Measurements from ENCODE around the gene LOXL4. TPM values are rescaled to one million over a fixed set of nuclear protein-coding genes. Genes with fewer than 3 reads are reported as not detected.

The LOXL4 gene
- total RNA-seq, 1 experiment from 2014 or later = not detected

GRCh38 chr10:98265403-98266378, 2.3 kb downstream of the LOXL4 start:
- no peaks in the 10 kb centered on the region for H3K4me1 ChIP-seq (ENCODE audit: insufficient read depth, low read length, poor library complexity, severe bottlenecking)
- DNase-seq (ENCODE audit: low spot score) = no peak
- no TSS peak for BruUV-seq (replicated peaks)
- peaks cover 3% of the 10 kb centered on the region for H3K27me3 ChIP-seq (replicated peaks; ENCODE audit: insufficient read depth, low read depth, low read length, poor library complexity)
- H3K9me3 ChIP-seq (ENCODE audit: low read depth, low read length, poor library complexity, severe bottlenecking) = no peaks in the 10 kb centered on the region
- TF ChIP-seq EZH2 (IDR thresholded peaks at IDR 0.05; ENCODE audit: borderline replicate concordance, low read depth, low read length, poor library complexity, severe bottlenecking) = no peak
- no peak for TF ChIP-seq CTCF (conservative IDR thresholded peaks at IDR 0.05; ENCODE audit: low read depth, low read length)
- ChIA-PET POLR2A (ENCODE audit: low non-redundant PET) (no interaction called here), CTCF (interaction anchor here (0.7 kb wide), 1 partner anchor 215 kb away, joined by 3 read pairs; no protein-coding TSS in a partner anchor)
- intact Hi-C loops (cut with micrococcal nuclease; ENCODE audit: unreplicated experiment) = no loop called here
- no peaks in the 10 kb centered on the region for H3K36me3 ChIP-seq (ENCODE audit: insufficient read depth, low read length, poor library complexity, severe bottlenecking)
- no peak overlapping the region for H3K27ac ChIP-seq (ENCODE audit: low read depth, low read length, poor library complexity, severe bottlenecking)
- H3K4me3 ChIP-seq (ENCODE audit: low read depth, low read length, poor library complexity, severe bottlenecking) = no peak overlapping the region

DNA sequence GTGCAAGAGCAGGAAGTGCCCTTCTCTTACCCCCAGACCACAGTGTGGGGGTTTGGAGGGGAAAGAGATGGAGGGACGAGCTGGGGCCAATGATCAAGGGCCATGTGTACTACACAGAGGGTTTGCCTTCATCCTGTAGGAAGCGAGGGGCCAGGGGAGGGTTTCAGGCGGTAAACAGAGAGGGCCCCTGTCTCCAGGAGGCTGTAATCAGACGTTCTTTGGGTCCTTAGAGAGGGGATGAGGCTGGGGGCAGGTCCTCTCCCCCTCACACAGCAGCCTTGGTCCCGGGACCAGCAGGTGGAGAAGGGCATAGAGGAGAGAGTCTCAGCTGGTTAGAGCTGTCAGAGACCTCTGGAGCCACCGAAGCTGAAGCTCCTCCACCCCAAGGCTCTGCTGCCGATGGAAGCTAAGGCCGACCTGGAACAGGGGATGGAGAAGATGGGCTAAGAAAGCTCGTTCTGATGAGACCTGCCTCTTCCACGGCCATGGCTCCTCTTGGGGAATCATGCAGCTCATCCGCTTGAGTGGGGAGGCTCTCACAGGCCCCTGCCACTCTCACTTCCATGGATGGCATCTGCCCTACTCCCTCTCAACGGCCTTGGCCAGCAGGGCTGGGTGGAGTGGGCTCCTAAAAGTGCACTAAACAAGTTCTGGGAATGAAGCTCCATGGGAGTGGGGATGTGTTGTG, 3.5 kb downstream of the LOXL4 start:
- Histone ChIP-seq H3K4me1 (ENCODE audit: insufficient read depth, low read length, poor library complexity, severe bottlenecking) (no peaks in the 10 kb centered on the region), H3K27me3 (replicated peaks; ENCODE audit: insufficient read depth, low read depth, low read length, poor library complexity) (peaks cover 2% of the 10 kb centered on the region), H3K4me3 (ENCODE audit: low read depth, low read length, poor library complexity, severe bottlenecking) (no peak overlapping the region), H3K36me3 (ENCODE audit: insufficient read depth, low read length, poor library complexity, severe bottlenecking) (no peaks in the 10 kb centered on the region), H3K27ac (ENCODE audit: low read depth, low read length, poor library complexity, severe bottlenecking) (no peak overlapping the region), H3K9me3 (ENCODE audit: low read depth, low read length, poor library complexity, severe bottlenecking) (no peaks in the 10 kb centered on the region)
- POLR2A ChIA-PET (ENCODE audit: low non-redundant PET) = no interaction called here
- intact Hi-C loops (cut with micrococcal nuclease; ENCODE audit: unreplicated experiment) = no loop called here
- no peak for DNase-seq (ENCODE audit: low spot score)
- no peak for TF ChIP-seq CTCF (conservative IDR thresholded peaks at IDR 0.05; ENCODE audit: low read depth, low read length)
- TF ChIP-seq EZH2 (IDR thresholded peaks at IDR 0.05; ENCODE audit: borderline replicate concordance, low read depth, low read length, poor library complexity, severe bottlenecking) = no peak
- CTCF ChIA-PET = no interaction called here
- no TSS peak for BruUV-seq (replicated peaks)

DNA sequence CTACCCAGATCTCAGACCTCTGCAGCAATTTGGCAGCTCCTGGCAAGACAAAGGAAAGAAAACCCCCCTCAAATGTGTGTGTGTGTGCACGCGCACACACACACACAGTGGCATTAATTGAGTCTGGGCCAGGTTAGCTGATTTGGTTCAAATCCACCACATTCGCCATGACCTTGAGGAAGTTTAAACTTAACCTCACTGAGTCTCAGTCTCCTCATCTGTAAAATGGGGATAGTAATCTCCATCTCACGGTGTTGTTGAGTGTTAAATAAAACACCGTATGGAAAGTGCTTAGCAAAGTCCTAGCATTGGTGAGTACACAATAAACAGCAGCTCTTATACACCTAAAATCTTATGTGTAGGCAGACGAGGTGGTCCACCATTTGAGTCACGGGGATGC, 4.9 kb downstream of the LOXL4 start:
- DNase-seq (ENCODE audit: low spot score) = no peak
- Histone ChIP-seq H3K27me3 (replicated peaks; ENCODE audit: insufficient read depth, low read depth, low read length, poor library complexity) (no peaks in the 10 kb centered on the region), H3K4me1 (ENCODE audit: insufficient read depth, low read length, poor library complexity, severe bottlenecking) (no peaks in the 10 kb centered on the region), H3K27ac (ENCODE audit: low read depth, low read length, poor library complexity, severe bottlenecking) (no peak overlapping the region), H3K9me3 (ENCODE audit: low read depth, low read length, poor library complexity, severe bottlenecking) (no peaks in the 10 kb centered on the region), H3K4me3 (ENCODE audit: low read depth, low read length, poor library complexity, severe bottlenecking) (no peak overlapping the region), H3K36me3 (ENCODE audit: insufficient read depth, low read length, poor library complexity, severe bottlenecking) (no peaks in the 10 kb centered on the region)
- no TSS peak for BruUV-seq (replicated peaks)
- ChIA-PET CTCF (no interaction called here), POLR2A (ENCODE audit: low non-redundant PET) (no interaction called here)
- intact Hi-C loops (cut with micrococcal nuclease; ENCODE audit: unreplicated experiment) = no loop called here
- TF ChIP-seq CTCF (conservative IDR thresholded peaks at IDR 0.05; ENCODE audit: low read depth, low read length) = no peak
- no peak for TF ChIP-seq EZH2 (IDR thresholded peaks at IDR 0.05; ENCODE audit: borderline replicate concordance, low read depth, low read length, poor library complexity, severe bottlenecking)

Measured in A673 (cell line).